Globus pallidus (tissue), 1 donor: Measurements from ENCODE around the gene INSIG1.

Source experiments
- DNase-seq: peaks from one replicate; pipeline ENCODE4 v3.0.0-alpha.2; 2015; ENCODE audit warnings: low spot score

The INSIG1 gene

GRCh38 chr7:155327590-155328320 is 30.1 kb downstream of the INSIG1 start:
- no peak for DNase-seq

DNA sequence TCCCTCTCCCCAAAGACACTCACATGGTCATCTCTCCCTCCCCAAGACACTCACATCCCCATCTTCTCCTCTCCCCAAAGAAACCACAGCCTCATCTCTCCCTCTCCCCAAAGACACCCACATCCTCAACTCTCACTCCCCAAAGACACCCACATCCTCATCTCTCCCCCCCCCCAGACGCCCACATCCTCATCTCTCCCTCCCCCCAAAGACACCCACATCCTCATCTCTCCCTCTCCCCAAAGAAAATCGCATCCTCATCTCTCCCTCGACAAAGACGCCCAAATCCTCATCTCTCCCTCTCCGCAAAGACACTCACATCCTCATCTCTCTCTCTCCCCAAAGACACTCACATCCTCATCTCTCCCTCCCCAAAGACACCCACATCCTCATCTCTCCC is 31.5 kb downstream of the INSIG1 start:
- DNase-seq: no peak

- DNase-seq: no peak
These were observed 33.7 kb downstream of the INSIG1 start for GRCh38 chr7:155331396-155331795.

- DNase-seq: no peak
These were observed 35.9 kb downstream of the INSIG1 start for GRCh38 chr7:155333346-155334234.

DNA sequence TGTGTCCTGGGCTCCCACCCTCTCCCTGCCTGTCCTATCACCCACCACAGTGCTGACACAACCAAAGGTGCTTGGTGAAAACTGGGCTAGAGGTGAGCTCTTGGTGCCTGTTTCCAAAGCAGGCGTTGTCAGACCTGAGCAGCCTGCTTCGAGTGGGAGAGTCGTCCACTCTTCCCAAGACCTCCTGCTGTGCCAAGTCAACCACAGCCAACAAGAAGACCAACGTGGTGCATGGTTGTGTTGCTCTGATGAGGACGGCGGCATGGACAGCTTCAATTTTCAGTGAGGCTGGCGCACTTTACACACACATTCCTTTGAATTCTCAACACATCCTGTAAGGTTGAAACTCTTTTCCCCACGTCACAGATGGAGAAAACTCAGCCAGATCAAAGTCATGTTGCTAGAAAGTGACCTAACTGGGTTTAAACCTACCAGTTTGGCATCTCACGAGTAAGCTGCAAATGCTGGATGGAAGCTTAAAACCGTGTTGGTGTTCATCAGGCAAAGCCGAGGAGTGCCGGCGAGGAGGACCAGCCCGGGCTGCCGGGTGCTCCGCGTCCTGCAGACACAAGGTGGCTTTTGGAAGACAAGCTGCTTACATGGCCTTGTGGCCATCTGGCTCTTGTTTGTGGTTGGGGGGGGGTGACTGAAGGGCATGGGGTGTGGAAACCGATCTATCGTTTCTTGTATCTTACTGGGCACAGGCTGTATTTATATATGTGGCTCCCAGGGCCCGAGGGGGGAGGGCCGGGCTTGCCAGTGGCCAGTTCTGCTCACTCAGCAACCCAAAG is 39.3 kb downstream of the INSIG1 start:
- DNase-seq: no peak

DNA sequence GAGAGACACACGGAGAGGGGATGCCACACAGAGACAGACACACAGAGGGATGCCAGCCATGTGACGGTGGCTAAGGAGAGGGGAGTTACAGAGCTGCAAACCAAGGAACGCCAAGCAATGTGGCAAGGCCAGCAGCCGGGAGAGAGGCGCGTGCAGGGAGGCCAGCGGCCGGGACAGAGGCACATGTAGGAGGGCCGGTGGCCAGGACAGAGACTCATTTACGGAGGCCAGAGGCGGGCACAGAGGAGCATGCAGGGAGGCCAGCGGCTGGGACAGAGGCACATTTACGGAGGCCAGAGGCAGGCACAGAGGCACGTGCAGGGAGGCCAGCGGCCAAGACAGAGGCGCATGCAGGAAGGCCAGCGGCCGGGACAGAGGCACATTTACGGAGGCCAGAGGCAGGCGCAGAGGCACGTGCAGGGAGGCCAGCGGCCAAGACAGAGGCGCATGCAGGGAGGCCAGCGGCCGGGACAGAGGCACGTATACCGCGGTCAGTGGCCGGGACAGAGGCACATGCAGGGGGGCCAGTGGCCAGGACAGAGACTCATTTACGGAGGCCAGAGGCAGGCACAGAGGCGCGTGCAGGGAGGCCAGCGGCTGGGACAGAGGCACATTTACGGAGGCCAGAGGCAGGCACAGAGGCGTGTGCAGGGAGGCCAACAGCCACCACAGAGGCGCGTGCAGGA is 40.4 kb downstream of the INSIG1 start:
- no peak for DNase-seq

DNA sequence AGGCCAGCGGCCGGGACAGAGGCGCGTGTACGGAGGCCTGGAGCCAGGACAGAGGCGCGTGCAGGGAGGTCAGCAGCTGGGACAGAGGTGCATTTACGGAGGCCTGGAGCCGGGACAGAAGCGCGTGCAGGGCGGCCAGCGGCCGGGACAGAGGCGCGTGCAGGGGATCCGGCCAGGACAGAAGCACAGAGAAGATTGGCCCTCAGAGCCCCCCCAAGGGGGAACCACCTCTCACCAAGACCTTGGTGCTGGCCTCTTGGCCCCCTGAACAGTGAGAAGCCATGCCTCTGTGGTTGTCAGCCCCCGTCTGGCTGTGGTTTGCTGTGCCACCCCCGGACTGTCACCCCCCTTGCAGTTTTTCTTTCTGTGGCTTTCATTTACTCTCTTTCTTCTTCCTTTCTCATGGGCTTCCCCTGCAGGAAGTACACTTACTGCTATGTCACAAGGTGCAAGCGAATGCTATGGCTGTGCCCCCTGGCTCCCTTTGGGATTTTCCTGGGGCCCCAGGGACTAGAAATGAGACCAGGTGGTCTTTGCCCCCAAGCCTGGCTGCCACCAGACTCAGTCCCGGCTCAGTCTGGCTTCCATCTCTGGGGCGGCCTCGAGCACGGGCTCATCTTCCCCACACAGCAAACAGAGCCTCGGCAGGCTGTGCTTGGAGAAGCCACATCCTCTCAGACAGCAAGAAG is 41.1 kb downstream of the INSIG1 start:
- DNase-seq: no peak

- DNase-seq: no peak
These were observed 41.8 kb downstream of the INSIG1 start for GRCh38 chr7:155339474-155339873.

DNA sequence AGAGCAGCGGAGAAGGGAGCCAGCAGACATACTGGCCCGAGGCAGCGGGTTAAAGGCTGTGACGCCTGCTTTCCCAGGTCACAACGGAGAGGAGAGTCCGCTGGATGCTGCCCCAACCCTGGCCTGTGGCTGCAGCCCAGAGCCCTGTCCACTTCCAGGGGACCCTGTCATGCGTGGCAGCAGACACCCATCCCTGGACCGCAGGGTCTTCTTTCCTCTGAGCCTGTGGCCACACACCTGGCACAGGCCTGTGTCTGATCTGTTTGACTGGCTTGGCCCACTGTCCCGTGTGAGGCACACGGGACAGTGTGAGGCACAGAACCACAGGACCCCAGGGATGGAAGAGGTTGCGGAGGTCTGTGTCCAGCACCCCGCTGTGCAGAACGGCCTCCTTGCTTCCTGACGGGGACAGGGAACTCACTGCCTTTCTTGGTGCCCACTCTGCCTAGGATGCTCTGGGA is 42.4 kb downstream of the INSIG1 start:
- no peak for DNase-seq

DNA sequence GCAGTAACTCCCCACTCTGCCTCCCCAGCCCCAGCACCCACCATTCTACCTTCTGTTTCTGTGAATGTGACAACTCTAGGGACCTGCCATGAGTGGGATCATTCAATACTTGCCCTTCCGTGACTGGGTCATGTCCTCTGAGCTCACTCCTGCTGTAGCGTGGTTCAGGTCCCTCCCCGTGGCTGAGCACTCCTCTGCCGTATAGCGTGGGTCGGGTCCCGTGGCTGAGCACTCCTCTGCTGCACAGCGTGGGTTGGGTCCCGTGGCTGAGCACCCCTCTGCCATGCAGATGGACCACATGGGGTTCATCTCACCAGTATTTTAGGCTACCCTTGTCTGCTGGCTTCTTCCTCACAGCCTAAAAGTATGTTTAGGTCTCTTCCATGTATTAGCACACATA is 43.0 kb downstream of the INSIG1 start:
- no peak for DNase-seq

- DNase-seq: no peak
These were observed 43.8 kb downstream of the INSIG1 start for GRCh38 chr7:155341463-155341983.

GRCh38 chr7:155342313-155342712 is 44.6 kb downstream of the INSIG1 start:
- no peak for DNase-seq

- no peak for DNase-seq
These were observed 45.5 kb downstream of the INSIG1 start for GRCh38 chr7:155343150-155343549.

DNA sequence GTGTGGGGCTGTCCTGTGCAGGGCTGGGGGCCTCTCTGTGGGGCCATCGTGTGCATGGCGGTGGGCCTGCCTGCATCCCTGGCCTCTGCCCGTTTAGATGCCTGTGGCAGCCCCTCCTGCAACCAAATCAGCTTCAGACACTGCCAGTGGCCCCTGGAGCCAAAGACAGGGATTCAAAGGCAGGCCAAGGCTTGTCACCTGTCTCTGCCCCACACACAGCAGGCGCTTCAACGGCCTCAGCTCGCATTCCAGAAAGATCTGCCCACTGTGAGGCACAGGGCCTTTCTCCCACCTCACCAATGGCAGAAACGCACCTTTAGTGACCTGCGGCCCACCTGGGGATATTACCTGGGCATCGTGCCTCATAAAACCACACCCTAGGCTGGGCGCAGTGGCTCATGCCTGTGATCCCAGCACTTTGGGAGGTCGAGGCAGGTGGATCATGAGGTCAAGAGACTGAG is 46.0 kb downstream of the INSIG1 start:
- no peak for DNase-seq

- DNase-seq: no peak
These were observed 46.6 kb downstream of the INSIG1 start for GRCh38 chr7:155344270-155344617.

GRCh38 chr7:155344618-155345433 is 47.1 kb downstream of the INSIG1 start:
- DNase-seq: peak; percentile 45

DNA sequence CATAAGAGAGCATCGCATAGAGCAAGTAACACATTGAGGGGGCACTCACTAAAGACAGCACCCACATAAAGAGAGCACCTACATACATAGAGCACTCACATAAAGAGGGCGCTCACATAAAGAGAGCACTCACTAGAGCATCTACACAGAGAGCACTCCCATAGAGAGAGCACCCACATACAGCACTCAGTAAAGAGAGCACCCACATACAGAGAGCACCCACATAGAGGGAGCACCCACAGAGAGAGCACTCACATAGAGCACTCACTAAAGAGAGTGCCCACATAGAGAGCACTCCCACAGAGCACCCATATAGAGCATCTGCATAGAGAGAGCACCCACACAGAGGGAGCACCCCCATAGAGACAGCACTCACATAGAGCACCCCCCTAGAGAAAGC is 47.8 kb downstream of the INSIG1 start:
- DNase-seq: no peak

- no peak for DNase-seq
These were observed 48.6 kb downstream of the INSIG1 start for GRCh38 chr7:155346285-155346684.

- DNase-seq: no peak
These were observed 51.1 kb downstream of the INSIG1 start for GRCh38 chr7:155348806-155349205.
